ENCODE results near the gene GRIK1.

GRIK1 gene

DNA sequence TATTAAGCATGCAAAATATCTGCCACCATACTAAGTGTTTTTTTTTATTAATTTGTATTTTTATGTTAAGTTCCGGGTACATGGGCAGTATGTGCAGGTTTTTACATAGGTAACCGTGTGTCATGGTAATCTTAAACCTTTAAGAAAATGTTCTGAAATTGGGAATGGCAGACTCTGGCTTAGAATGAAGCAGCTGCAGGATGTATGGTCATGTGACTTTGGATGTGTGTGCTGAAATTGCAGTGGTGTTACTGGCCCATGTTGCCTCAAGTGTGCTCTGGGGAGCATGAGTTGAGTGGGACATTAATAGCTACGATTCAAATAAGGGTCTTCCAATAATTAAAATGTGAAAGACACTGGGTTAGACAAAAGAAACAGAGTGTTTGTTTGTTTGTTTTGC, 6.7 kb downstream of the GRIK1 start:
- ATAC-seq (ENCODE audit: low read depth) (no peak), DNase-seq (ENCODE audit: low spot score) (no peak)
- no peak overlapping the region for H3K4me3 ChIP-seq (ENCODE audit: severe bottlenecking)
- H3K9me3 ChIP-seq (ENCODE audit: severe bottlenecking) = no peaks in the 10 kb centered on the region
- no peaks in the 10 kb centered on the region for H3K36me3 ChIP-seq (ENCODE audit: low read depth)
- TF ChIP-seq, protein P1, sequence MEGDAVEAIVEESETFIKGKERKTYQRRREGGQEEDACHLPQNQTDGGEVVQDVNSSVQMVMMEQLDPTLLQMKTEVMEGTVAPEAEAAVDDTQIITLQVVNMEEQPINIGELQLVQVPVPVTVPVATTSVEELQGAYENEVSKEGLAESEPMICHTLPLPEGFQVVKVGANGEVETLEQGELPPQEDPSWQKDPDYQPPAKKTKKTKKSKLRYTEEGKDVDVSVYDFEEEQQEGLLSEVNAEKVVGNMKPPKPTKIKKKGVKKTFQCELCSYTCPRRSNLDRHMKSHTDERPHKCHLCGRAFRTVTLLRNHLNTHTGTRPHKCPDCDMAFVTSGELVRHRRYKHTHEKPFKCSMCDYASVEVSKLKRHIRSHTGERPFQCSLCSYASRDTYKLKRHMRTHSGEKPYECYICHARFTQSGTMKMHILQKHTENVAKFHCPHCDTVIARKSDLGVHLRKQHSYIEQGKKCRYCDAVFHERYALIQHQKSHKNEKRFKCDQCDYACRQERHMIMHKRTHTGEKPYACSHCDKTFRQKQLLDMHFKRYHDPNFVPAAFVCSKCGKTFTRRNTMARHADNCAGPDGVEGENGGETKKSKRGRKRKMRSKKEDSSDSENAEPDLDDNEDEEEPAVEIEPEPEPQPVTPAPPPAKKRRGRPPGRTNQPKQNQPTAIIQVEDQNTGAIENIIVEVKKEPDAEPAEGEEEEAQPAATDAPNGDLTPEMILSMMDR (IDR thresholded peaks at IDR 0.05; ENCODE audit: poor library complexity, severe bottlenecking) = no peak
- H3K27me3 ChIP-seq (ENCODE audit: insufficient read depth, poor library complexity, severe bottlenecking) = peaks cover 39% of the 10 kb centered on the region
- H3K27ac ChIP-seq (ENCODE audit: poor library complexity, severe bottlenecking) = no peak overlapping the region
- no peaks in the 10 kb centered on the region for H3K4me1 ChIP-seq (ENCODE audit: insufficient read depth, poor library complexity, severe bottlenecking)

DNA sequence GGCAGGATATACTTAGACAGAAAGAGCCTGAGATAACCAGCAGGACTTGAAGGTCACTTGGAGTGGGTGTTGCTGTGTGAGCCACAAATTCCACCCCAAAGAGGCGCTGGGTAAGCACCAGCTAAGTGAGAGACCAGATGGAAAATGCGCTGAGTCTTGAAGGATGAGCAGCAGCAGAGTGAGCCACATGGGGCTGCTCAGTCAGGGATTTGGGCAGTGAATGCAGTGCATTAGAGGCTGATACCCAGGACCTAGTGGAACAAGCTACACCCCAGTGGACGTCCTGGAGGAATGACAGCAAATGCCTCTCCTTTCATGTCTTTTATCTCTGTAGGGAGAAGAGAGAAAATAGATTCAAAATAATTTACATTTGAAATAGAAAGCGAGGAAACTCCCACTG, 11.3 kb downstream of the GRIK1 start:
- TF ChIP-seq, protein P1 (IDR thresholded peaks at IDR 0.05; ENCODE audit: poor library complexity, severe bottlenecking) = no peak
- H3K36me3 ChIP-seq (ENCODE audit: low read depth) = no peaks in the 10 kb centered on the region
- H3K9me3 ChIP-seq (ENCODE audit: severe bottlenecking) = no peaks in the 10 kb centered on the region
- H3K4me3 ChIP-seq (ENCODE audit: severe bottlenecking) = no peak overlapping the region
- no peak for DNase-seq (ENCODE audit: low spot score)
- H3K27ac ChIP-seq (ENCODE audit: poor library complexity, severe bottlenecking) = no peak overlapping the region
- H3K4me1 ChIP-seq (ENCODE audit: insufficient read depth, poor library complexity, severe bottlenecking) = no peaks in the 10 kb centered on the region
- ATAC-seq (ENCODE audit: low read depth) = no peak
- H3K27me3 ChIP-seq (ENCODE audit: insufficient read depth, poor library complexity, severe bottlenecking) = peaks cover 15% of the 10 kb centered on the region

DNA sequence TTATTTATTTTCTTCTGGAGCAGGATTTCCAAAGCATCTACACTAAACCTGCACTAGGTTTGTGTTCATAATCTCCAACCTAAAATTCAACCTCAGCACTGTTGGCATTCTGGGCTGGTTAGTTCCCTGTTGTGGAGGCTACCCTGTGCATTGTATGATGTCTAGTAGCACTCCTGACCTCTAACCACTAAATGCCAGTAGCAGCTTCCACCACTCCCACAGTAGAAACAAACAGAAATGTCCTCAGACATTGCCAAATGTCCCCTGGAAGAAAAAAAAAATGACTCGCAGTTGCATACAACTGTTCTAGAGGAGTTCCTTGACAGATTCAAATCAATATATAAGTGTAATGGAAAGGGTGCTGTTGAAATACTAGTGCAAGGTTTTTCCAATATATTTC, 18.9 kb downstream of the GRIK1 start:
- DNase-seq (ENCODE audit: low spot score) (no peak), ATAC-seq (ENCODE audit: low read depth) (no peak)
- H3K9me3 ChIP-seq (ENCODE audit: severe bottlenecking) = no peaks in the 10 kb centered on the region
- TF ChIP-seq, protein P1 (IDR thresholded peaks at IDR 0.05; ENCODE audit: poor library complexity, severe bottlenecking) = no peak
- no peak overlapping the region for H3K27ac ChIP-seq (ENCODE audit: poor library complexity, severe bottlenecking)
- H3K4me3 ChIP-seq (ENCODE audit: severe bottlenecking) = no peak overlapping the region
- peaks cover 3% of the 10 kb centered on the region for H3K27me3 ChIP-seq (ENCODE audit: insufficient read depth, poor library complexity, severe bottlenecking)
- no peaks in the 10 kb centered on the region for H3K4me1 ChIP-seq (ENCODE audit: insufficient read depth, poor library complexity, severe bottlenecking)
- no peaks in the 10 kb centered on the region for H3K36me3 ChIP-seq (ENCODE audit: low read depth)

DNA sequence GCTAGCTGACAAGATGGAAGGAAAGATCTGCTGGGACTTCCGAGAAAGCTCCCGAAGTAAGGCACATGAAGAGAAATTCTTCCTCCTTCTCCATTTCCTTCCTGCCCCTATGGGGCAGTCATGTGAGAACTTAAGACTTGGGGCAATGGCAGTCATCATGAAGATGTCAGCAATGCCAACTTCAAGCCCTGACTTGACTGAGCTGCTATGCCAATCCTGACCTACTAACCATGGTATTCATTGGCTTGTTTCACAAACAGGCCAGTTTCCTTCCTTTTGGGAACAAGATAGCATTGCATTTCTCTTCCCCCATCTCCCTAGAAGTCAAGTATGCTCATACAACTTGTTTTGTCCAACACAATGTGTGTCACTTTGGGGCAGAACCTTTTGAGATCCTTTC, 25.5 kb downstream of the GRIK1 start:
- ATAC-seq (ENCODE audit: low read depth) (no peak), DNase-seq (ENCODE audit: low spot score) (no peak)
- TF ChIP-seq, protein P1 (IDR thresholded peaks at IDR 0.05; ENCODE audit: poor library complexity, severe bottlenecking) = no peak
- no peak overlapping the region for H3K27ac ChIP-seq (ENCODE audit: poor library complexity, severe bottlenecking)
- H3K27me3 ChIP-seq (ENCODE audit: insufficient read depth, poor library complexity, severe bottlenecking) = no peaks in the 10 kb centered on the region
- H3K4me3 ChIP-seq (ENCODE audit: severe bottlenecking) = no peak overlapping the region
- H3K4me1 ChIP-seq (ENCODE audit: insufficient read depth, poor library complexity, severe bottlenecking) = no peaks in the 10 kb centered on the region
- no peaks in the 10 kb centered on the region for H3K36me3 ChIP-seq (ENCODE audit: low read depth)
- H3K9me3 ChIP-seq (ENCODE audit: severe bottlenecking) = no peaks in the 10 kb centered on the region

DNA sequence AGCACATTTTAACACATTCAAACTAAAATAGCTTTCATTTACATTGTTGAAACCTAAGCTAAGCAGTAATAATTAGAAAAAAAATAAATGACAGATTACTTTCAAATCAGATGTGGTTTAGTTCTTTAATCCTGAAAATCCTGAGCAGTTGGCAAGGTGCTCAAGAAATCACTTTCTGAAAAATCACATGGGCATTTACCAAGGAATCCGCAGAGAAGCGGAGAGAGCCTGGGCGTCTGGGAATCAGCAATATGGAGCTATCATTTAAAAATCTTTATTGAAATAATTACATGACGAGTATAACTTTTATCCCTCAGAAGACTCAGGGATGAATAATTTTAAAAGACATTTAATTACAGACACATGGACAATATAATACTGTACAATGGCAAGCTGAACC, 30.2 kb downstream of the GRIK1 start:
- DNase-seq (ENCODE audit: low spot score) (no peak), ATAC-seq (ENCODE audit: low read depth) (no peak)
- Histone ChIP-seq H3K27ac (ENCODE audit: poor library complexity, severe bottlenecking) (no peak overlapping the region), H3K27me3 (ENCODE audit: insufficient read depth, poor library complexity, severe bottlenecking) (no peaks in the 10 kb centered on the region), H3K9me3 (ENCODE audit: severe bottlenecking) (no peaks in the 10 kb centered on the region), H3K36me3 (ENCODE audit: low read depth) (no peaks in the 10 kb centered on the region), H3K4me1 (ENCODE audit: insufficient read depth, poor library complexity, severe bottlenecking) (no peaks in the 10 kb centered on the region), H3K4me3 (ENCODE audit: severe bottlenecking) (no peak overlapping the region)
- TF ChIP-seq, protein P1 (IDR thresholded peaks at IDR 0.05; ENCODE audit: poor library complexity, severe bottlenecking) = no peak
